Erythroblast (primary cell): ENCODE results near the gene FBXO8.

Source experiments
- GATA1 ChIP-seq: IDR thresholded peaks from 2 replicates; pipeline ENCODE4 v1.6.1; 2011; ENCODE audit warnings: low read depth, mild to moderate bottlenecking, control low read depth, low read length, moderate library complexity
- POLR2A ChIP-seq: IDR thresholded peaks from 2 replicates; pipeline ENCODE4 v1.6.1; 2011; ENCODE audit warnings: mild to moderate bottlenecking, low read length

GRCh38 chr4:174224550-174224949, 58.9 kb downstream of the FBXO8 start:
- TF ChIP-seq POLR2A, result no peak
- TF ChIP-seq GATA1, result no peak
